NCI-H446 (cell line): ENCODE data around the gene ADAMTS2.
"Not testable (repeated sequence)": the region's sequence is repeated elsewhere in the genome, so short reads cannot be mapped to it uniquely, and the experiment has no call there.

Experiments used
- DNase-seq, 2 experiments: peaks; one replicate each; lab custom pipeline; 2025; lab: John Stamatoyannopoulos, UW

Gene ADAMTS2

GRCh38 chr5:179111267-179112207, 233.7 kb downstream of the ADAMTS2 start:
- DNase-seq: no peak

GRCh38 chr5:179110528-179110927, 234.7 kb downstream of the ADAMTS2 start:
- no peak for DNase-seq

GRCh38 chr5:179101282-179101681, 244.0 kb downstream of the ADAMTS2 start:
- not testable (repeated sequence) for DNase-seq

- no peak for DNase-seq
Observed at GRCh38 chr5:179089502-179089901, 255.8 kb downstream of the ADAMTS2 start.

GRCh38 chr5:179080724-179081123, 264.5 kb downstream of the ADAMTS2 start:
- DNase-seq: no peak

- no peak for DNase-seq
Observed at GRCh38 chr5:179079165-179079987, 265.9 kb downstream of the ADAMTS2 start.

GRCh38 chr5:179065703-179066102, 279.6 kb downstream of the ADAMTS2 start:
- no peak for DNase-seq

GRCh38 chr5:179061025-179061424, 284.2 kb downstream of the ADAMTS2 start:
- no peak for DNase-seq
